ENCODE measurements around the gene HAUS6.
"Not testable (repeated sequence)": the region's sequence is repeated elsewhere in the genome, so short reads cannot be mapped to it uniquely, and the experiment has no call there.

The HAUS6 gene

GRCh38 chr9:19030899-19031298 lies 71.8 kb downstream of the HAUS6 start:
- no peak for DNase-seq

GRCh38 chr9:19028835-19029451 lies 73.8 kb downstream of the HAUS6 start:
- DNase-seq, result no peak

GRCh38 chr9:19027825-19028224 lies 74.9 kb downstream of the HAUS6 start:
- DNase-seq, result no peak

- no peak for DNase-seq
Measured at GRCh38 chr9:19026375-19026774, 76.3 kb downstream of the HAUS6 start.

DNA sequence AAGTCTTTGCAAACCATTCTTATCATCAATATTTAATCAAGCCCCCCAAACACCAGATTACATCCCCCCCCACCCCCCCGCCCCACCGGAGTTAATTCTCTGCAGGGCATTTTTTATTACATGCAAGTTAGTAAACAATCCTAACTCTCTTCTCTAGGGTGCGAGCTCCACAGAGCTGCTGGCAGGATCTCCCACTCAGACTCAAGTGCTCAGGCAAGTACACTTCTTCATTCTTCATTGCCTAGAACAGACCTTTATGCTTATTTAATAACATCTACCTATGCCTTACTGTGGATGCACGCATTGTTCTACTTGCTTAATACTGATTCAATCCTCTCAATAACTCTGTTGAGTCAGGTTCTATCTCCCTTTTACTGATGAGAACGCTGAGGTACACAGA lies 79.6 kb downstream of the HAUS6 start:
- no peak for DNase-seq

DNA sequence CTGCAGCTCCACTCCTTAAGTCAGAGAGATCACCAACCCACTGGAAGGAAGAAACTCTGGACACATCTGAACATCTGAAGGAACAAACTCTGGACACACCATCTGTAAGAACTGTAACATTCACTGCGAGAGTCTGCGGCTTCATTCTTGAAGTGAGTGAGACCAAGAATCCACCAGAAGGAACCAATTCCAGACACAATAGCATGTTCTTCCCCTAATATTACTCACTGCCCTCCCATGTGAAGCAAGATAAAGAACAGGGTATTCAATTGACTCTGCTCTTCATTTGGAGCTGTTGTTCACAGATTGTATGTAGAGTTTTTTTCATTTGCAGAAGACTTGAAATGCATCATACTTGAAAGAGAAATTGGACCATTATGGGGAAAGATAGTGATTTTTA lies 80.5 kb downstream of the HAUS6 start:
- no peak for DNase-seq

GRCh38 chr9:19021649-19022048 lies 81.1 kb downstream of the HAUS6 start:
- DNase-seq, result not testable (repeated sequence)

DNA sequence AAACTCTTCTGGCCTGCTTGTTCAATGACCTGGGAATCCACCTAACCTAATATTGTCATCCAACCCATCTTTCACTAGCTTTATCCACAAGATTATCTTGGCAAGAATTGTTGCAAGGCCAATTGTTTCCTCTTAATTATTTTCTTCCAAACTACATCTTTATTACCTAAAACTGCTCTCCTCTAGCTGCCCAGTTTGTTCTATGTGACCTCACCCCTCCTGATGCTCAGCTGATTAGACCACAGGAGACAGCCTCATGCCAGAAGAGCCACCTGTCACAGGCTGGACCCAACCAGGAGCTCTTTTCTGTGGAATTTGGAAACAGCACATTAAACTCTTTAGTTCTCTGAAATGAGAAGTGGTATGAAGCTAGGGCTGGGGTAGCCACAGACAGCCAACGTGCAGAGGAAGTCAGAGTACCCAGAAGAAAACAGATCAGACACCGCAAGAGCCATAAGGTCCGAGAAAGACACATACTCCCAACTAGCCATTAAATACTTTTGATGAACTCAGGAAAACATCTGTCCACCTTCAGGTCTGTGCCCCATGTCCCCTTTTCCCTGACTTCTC lies 81.7 kb downstream of the HAUS6 start:
- no peak for DNase-seq

DNA sequence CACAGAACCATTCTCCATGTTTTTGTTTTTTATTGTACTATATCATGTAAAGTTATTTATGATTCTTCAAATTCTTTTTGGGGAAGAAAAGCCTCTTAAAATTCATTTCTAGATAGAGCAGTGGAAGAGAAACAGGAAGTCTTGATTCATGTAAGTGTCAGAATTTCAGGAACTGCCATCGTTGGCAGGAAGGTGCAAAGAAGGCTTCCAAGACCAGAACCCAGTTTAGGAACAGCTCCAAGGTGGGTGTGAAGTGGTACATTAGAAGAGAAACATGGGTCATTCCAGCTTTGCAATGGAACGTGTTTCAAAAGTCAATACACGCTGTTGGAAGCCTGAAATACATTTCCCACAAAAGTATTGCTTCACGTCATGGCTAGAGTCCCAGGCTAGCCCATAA lies 84.5 kb downstream of the HAUS6 start:
- no peak for DNase-seq

GRCh38 chr9:19009391-19009965 lies 93.2 kb downstream of the HAUS6 start:
- no peak for DNase-seq

Data from cortex of kidney (tissue), 1 donor.